Measurements from ENCODE around the gene PITPNM3. TPM values are rescaled to one million over a fixed set of nuclear protein-coding genes. Genes with fewer than 3 reads are reported as not detected.

The PITPNM3 gene
- total RNA-seq, 1 experiment from 2014 or later: 0.05 TPM

GRCh38 chr17:6479622-6480302, 76.6 kb downstream of the PITPNM3 start:
- DNase-seq (ENCODE audit: low read depth, low spot score): no peak
- in situ Hi-C loops (cut with HindIII; ENCODE audit: low pct_unique_long_range_greater_than_20kb, low sequenced_read_pairs): no loop called here

GRCh38 chr17:6478486-6478885, 77.9 kb downstream of the PITPNM3 start:
- DNase-seq (ENCODE audit: low read depth, low spot score): no peak
- in situ Hi-C loops (cut with HindIII; ENCODE audit: low pct_unique_long_range_greater_than_20kb, low sequenced_read_pairs): no loop called here

GRCh38 chr17:6477831-6478383, 78.4 kb downstream of the PITPNM3 start:
- in situ Hi-C loops (cut with HindIII; ENCODE audit: low pct_unique_long_range_greater_than_20kb, low sequenced_read_pairs): no loop called here
- no peak for DNase-seq (ENCODE audit: low read depth, low spot score)

- in situ Hi-C loops (cut with HindIII; ENCODE audit: low pct_unique_long_range_greater_than_20kb, low sequenced_read_pairs): no loop called here
- DNase-seq (ENCODE audit: low read depth, low spot score): no peak
Observed at GRCh38 chr17:6476810-6477179, 79.6 kb downstream of the PITPNM3 start.

- no peak for DNase-seq (ENCODE audit: low read depth, low spot score)
- in situ Hi-C loops (cut with HindIII; ENCODE audit: low pct_unique_long_range_greater_than_20kb, low sequenced_read_pairs): no loop called here
Observed at GRCh38 chr17:6476076-6476809, 80.1 kb downstream of the PITPNM3 start.

- no peak for DNase-seq (ENCODE audit: low read depth, low spot score)
- in situ Hi-C loops (cut with HindIII; ENCODE audit: low pct_unique_long_range_greater_than_20kb, low sequenced_read_pairs): no loop called here
Observed at GRCh38 chr17:6475411-6475810, 80.9 kb downstream of the PITPNM3 start.

- no peak for DNase-seq (ENCODE audit: low read depth, low spot score)
- in situ Hi-C loops (cut with HindIII; ENCODE audit: low pct_unique_long_range_greater_than_20kb, low sequenced_read_pairs): no loop called here
Observed at GRCh38 chr17:6474906-6475305, 81.4 kb downstream of the PITPNM3 start.

GRCh38 chr17:6474376-6474775, 82.0 kb downstream of the PITPNM3 start:
- in situ Hi-C loops (cut with HindIII; ENCODE audit: low pct_unique_long_range_greater_than_20kb, low sequenced_read_pairs): no loop called here

GRCh38 chr17:6473128-6473767, 83.1 kb downstream of the PITPNM3 start:
- in situ Hi-C loops (cut with HindIII; ENCODE audit: low pct_unique_long_range_greater_than_20kb, low sequenced_read_pairs): no loop called here

More at GRCh38 chr17:6474376-6474775, 82.0 kb downstream of the PITPNM3 start:
- DNase-seq (ENCODE audit: low read depth, low spot score): no peak

GRCh38 chr17:6472517-6472916, 83.8 kb downstream of the PITPNM3 start:
- no peak for DNase-seq (ENCODE audit: low read depth, low spot score)
- in situ Hi-C loops (cut with HindIII; ENCODE audit: low pct_unique_long_range_greater_than_20kb, low sequenced_read_pairs): no loop called here

More at GRCh38 chr17:6473128-6473767, 83.1 kb downstream of the PITPNM3 start:
- DNase-seq (ENCODE audit: low read depth, low spot score): peak; percentile 84

- DNase-seq (ENCODE audit: low read depth, low spot score): peak; percentile 74
- in situ Hi-C loops (cut with HindIII; ENCODE audit: low pct_unique_long_range_greater_than_20kb, low sequenced_read_pairs): no loop called here
Observed at GRCh38 chr17:6471531-6472465, 84.6 kb downstream of the PITPNM3 start.

GRCh38 chr17:6470751-6471521, 85.4 kb downstream of the PITPNM3 start:
- in situ Hi-C loops (cut with HindIII; ENCODE audit: low pct_unique_long_range_greater_than_20kb, low sequenced_read_pairs): no loop called here

GRCh38 chr17:6470146-6470718, 86.1 kb downstream of the PITPNM3 start:
- DNase-seq (ENCODE audit: low read depth, low spot score): no peak
- in situ Hi-C loops (cut with HindIII; ENCODE audit: low pct_unique_long_range_greater_than_20kb, low sequenced_read_pairs): no loop called here

More at GRCh38 chr17:6470751-6471521, 85.4 kb downstream of the PITPNM3 start:
- DNase-seq (ENCODE audit: low read depth, low spot score): no peak

- DNase-seq (ENCODE audit: low read depth, low spot score): no peak
- in situ Hi-C loops (cut with HindIII; ENCODE audit: low pct_unique_long_range_greater_than_20kb, low sequenced_read_pairs): no loop called here
Observed at GRCh38 chr17:6468051-6468790, 88.1 kb downstream of the PITPNM3 start.

- in situ Hi-C loops (cut with HindIII; ENCODE audit: low pct_unique_long_range_greater_than_20kb, low sequenced_read_pairs): no loop called here
- no peak for DNase-seq (ENCODE audit: low read depth, low spot score)
Observed at GRCh38 chr17:6467567-6467966, 88.8 kb downstream of the PITPNM3 start.

Data from SK-MEL-5 (cell line).